Measurements from ENCODE around the gene TNNT1.
A peak's percentile ranks its signal among the peaks of the same experiment; 100 is the strongest.

TNNT1 gene

GRCh38 chr19:55088543-55089341, 60.3 kb downstream of the TNNT1 start:
- no peak for TF ChIP-seq ZFX (IDR thresholded peaks at IDR 0.05; ENCODE audit: borderline replicate concordance)
- TF ChIP-seq CTCF (IDR thresholded peaks at IDR 0.05), result peak; percentile 86
- peak overlapping the region; percentile 44 for H3K27ac ChIP-seq

GRCh38 chr19:55088021-55088451, 61.0 kb downstream of the TNNT1 start:
- TF ChIP-seq ZFX (IDR thresholded peaks at IDR 0.05; ENCODE audit: borderline replicate concordance) (no peak), CTCF (IDR thresholded peaks at IDR 0.05) (no peak)

GRCh38 chr19:55087542-55087901, 61.5 kb downstream of the TNNT1 start:
- H3K27ac ChIP-seq, result peak overlapping the region; percentile 44; the same call in 1 of the 2 replicates
- TF ChIP-seq ZFX (IDR thresholded peaks at IDR 0.05; ENCODE audit: borderline replicate concordance) (no peak), CTCF (IDR thresholded peaks at IDR 0.05) (no peak)

More at GRCh38 chr19:55088021-55088451, 61.0 kb downstream of the TNNT1 start:
- peak overlapping the region; percentile 44 for H3K27ac ChIP-seq

GRCh38 chr19:55086730-55087541, 62.1 kb downstream of the TNNT1 start:
- H3K27ac ChIP-seq, result no peak overlapping the region

GRCh38 chr19:55085923-55086715, 62.9 kb downstream of the TNNT1 start:
- TF ChIP-seq CTCF (IDR thresholded peaks at IDR 0.05) (no peak), ZFX (IDR thresholded peaks at IDR 0.05; ENCODE audit: borderline replicate concordance) (no peak)
- H3K27ac ChIP-seq, result no peak overlapping the region

More at GRCh38 chr19:55086730-55087541, 62.1 kb downstream of the TNNT1 start:
- TF ChIP-seq CTCF (IDR thresholded peaks at IDR 0.05), result no peak

- H3K27ac ChIP-seq, result no peak overlapping the region
- TF ChIP-seq CTCF (IDR thresholded peaks at IDR 0.05), result no peak
- no peak for TF ChIP-seq ZFX (IDR thresholded peaks at IDR 0.05; ENCODE audit: borderline replicate concordance)
Observed at GRCh38 chr19:55084416-55084815, 64.6 kb downstream of the TNNT1 start.

Data from 22Rv1 (cell line).